AG09309 (cell line): ENCODE data around the gene NMNAT2.

ENCODE experiments used
- DNase-seq: peaks from one replicate; pipeline ENCODE4 v3.0.0-alpha.2; 2010; ENCODE audit warnings: low read depth
- H3K4me3 ChIP-seq: 2 replicates; pipeline ENCODE4 v1.5.1; 2011; ENCODE audit warnings: mild to moderate bottlenecking, low read depth, low read length, moderate library complexity; ENCODE audit not compliant: control insufficient read depth
- TF ChIP-seq, protein P1 (sequence below): IDR thresholded peaks from 2 replicates; pipeline ENCODE4 v1.5.1; 2011; ENCODE audit warnings: mild to moderate bottlenecking, low read depth, low read length, inconsistent platforms; ENCODE audit not compliant: insufficient read depth, control insufficient read depth; ENCODE audit errors: missing control alignments

Gene NMNAT2

DNA sequence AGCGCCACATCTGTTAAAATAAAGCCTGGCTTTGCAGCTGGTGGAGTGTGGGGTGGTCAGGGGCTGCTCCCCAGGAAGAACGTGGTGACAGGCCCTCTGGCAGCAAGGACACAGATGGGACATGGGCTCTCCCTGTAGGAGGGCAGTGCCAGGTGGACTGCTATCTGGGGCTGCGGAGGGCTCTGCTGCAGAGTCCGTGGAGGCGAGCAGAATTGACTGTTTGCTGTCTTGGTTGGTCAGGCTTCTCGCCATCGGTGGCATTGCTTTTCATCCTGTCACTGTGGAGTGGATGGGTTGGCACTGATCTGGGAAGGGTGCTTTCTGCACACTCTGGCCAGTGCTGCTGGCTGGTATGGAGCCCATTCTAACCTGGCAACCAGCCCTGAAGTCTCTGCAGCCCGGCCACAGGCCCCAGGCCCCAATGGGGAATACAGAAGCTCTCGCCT is 129.1 kb downstream of the NMNAT2 start:
- DNase-seq, result no peak
- TF ChIP-seq, protein P1, sequence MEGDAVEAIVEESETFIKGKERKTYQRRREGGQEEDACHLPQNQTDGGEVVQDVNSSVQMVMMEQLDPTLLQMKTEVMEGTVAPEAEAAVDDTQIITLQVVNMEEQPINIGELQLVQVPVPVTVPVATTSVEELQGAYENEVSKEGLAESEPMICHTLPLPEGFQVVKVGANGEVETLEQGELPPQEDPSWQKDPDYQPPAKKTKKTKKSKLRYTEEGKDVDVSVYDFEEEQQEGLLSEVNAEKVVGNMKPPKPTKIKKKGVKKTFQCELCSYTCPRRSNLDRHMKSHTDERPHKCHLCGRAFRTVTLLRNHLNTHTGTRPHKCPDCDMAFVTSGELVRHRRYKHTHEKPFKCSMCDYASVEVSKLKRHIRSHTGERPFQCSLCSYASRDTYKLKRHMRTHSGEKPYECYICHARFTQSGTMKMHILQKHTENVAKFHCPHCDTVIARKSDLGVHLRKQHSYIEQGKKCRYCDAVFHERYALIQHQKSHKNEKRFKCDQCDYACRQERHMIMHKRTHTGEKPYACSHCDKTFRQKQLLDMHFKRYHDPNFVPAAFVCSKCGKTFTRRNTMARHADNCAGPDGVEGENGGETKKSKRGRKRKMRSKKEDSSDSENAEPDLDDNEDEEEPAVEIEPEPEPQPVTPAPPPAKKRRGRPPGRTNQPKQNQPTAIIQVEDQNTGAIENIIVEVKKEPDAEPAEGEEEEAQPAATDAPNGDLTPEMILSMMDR, result no peak
- no peak overlapping the region for H3K4me3 ChIP-seq

- DNase-seq, result no peak
- TF ChIP-seq, protein P1, result no peak
- no peak overlapping the region for H3K4me3 ChIP-seq
Observed at GRCh38 chr1:183288583-183288982, 129.6 kb downstream of the NMNAT2 start.

DNA sequence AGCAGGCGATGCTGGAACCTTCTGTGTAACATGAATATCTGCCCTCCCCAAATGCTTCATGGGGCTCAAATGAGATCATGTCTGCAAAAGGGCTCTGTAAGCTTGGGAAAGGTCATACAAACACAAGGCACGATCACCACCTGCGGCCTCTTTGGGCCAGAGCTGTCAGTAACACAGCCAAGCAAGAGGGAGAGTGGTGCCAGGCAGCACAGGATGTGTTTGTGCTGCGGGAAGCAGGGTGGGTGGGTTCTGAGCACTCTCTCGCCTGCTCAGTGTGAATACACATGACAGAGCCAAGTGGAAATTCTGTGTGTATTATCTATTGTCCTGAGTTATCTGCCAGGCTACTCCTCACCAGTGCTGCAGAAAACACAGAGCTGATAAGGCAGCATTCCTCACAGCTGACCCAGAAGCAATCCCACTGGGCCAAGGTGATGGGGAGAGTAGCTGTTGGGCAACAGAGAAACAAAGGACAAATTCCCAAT is 130.9 kb downstream of the NMNAT2 start:
- TF ChIP-seq, protein P1, result no peak
- no peak for DNase-seq
- H3K4me3 ChIP-seq, result no peak overlapping the region

DNA sequence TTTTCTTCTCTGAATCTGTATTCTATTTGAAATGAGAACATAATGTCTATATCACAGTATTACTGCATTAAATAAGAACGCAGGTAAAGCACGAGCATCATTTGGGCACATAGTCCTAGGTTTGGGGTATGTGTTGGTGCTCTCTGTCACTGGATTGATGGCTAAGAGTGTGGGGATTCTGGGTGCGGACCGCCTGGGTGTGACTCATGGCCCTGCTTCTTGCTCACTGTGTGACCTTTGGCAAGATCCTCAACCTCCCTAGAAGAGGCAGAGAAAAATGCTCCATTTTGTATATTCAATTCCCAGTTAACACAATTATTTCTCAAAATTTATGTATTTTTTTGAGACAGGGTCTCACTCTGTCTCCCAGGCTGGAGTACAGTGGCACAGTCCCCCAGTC is 132.4 kb downstream of the NMNAT2 start:
- H3K4me3 ChIP-seq, result no peak overlapping the region
- TF ChIP-seq, protein P1, result no peak
- DNase-seq, result no peak

DNA sequence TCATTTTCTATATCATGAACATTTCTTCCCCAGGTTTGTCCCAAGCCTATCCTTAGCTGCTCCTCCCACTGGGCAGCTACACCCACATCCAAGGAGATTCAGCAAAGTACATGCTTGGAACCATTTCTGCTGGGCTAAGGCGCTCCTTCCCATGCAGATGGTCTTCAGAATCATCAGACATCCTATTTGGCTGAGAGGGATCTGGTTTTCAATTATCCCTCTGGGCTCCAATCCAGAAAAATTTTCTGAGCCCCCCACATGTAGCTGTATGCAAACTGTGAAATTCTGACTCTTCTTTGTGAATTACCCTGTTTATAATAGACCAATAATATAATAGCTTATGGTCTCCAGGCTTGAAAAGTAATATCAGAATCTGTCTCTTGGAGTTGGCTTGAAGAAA is 132.9 kb downstream of the NMNAT2 start:
- no peak overlapping the region for H3K4me3 ChIP-seq
- TF ChIP-seq, protein P1, result no peak
- DNase-seq, result no peak

GRCh38 chr1:183284086-183284485 is 134.1 kb downstream of the NMNAT2 start:
- H3K4me3 ChIP-seq, result no peak overlapping the region
- TF ChIP-seq, protein P1, result no peak
- DNase-seq, result no peak

DNA sequence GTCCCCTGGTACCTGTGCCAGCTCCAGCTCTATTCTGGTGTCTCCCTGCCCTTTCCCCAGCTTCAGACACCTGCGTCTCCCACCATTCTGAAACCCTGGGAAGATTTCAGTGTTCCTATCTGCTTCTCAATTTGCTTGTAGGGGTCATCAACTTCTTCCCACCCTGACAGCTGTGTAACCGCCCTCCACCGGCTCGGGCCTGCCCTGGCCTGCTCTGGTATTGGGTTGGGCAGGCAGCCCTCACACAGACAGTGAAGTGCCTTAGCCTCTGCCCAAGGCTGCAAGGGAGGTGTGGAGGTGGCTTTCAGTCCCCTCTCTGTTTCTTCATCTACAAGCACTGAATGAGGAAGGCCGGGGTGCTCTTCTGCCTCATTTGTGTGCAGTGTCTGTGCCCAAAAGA is 134.9 kb downstream of the NMNAT2 start:
- no peak overlapping the region for H3K4me3 ChIP-seq
- DNase-seq, result no peak
- TF ChIP-seq, protein P1, result no peak
